NB4 (cell line): ENCODE measurements around the gene TMEM231.
"Not testable (repeated sequence)": the region's sequence is repeated elsewhere in the genome, so short reads cannot be mapped to it uniquely, and the experiment has no call there.

Experiments
- DNase-seq: peaks from one replicate; pipeline ENCODE4 v3.0.0; 2010; ENCODE audit warnings: low read depth
- H3K4me3 ChIP-seq: one replicate; pipeline ENCODE4 v1.5.1; 2011; ENCODE audit warnings: mild to moderate bottlenecking, low read depth, low read length, moderate library complexity
- CTCF ChIP-seq: IDR thresholded peaks from one replicate; pipeline ENCODE4 v1.5.1; 2012; ENCODE audit warnings: low read depth, low read length
- MAX ChIP-seq: IDR thresholded peaks from 2 replicates; pipeline ENCODE4 v1.6.1; 2011; ENCODE audit warnings: low read depth, low read length
- MYC ChIP-seq: IDR thresholded peaks from 2 replicates; pipeline ENCODE4 v1.6.1; 2011; ENCODE audit warnings: low read depth, low read length
- POLR2A ChIP-seq: IDR thresholded peaks from 2 replicates; pipeline ENCODE4 v1.6.1; 2011; ENCODE audit warnings: mild to moderate bottlenecking; ENCODE audit not compliant: insufficient read length; ENCODE audit errors: extremely low read depth

TMEM231 gene

GRCh38 chr16:75550211-75550662 lies 5.8 kb downstream of the TMEM231 start:
- no peak overlapping the region for H3K4me3 ChIP-seq
- DNase-seq: peak; percentile 79
- TF ChIP-seq MYC (no peak), CTCF (peak; percentile 79)

- H3K4me3 ChIP-seq, DNase-seq: not testable (repeated sequence)
These were observed 7.6 kb downstream of the TMEM231 start for GRCh38 chr16:75548456-75548855.

GRCh38 chr16:75546293-75546692 lies 9.8 kb downstream of the TMEM231 start:
- no peak for DNase-seq

GRCh38 chr16:75545879-75546278 lies 10.2 kb downstream of the TMEM231 start:
- DNase-seq, H3K4me3 ChIP-seq: not testable (repeated sequence)

More at GRCh38 chr16:75546293-75546692, 9.8 kb downstream of the TMEM231 start:
- no peak overlapping the region for H3K4me3 ChIP-seq
- TF ChIP-seq CTCF (no peak), MAX (no peak), MYC (no peak), POLR2A (no peak)

- H3K4me3 ChIP-seq, DNase-seq: not testable (repeated sequence)
These were observed 13.6 kb downstream of the TMEM231 start for GRCh38 chr16:75542462-75542861.

GRCh38 chr16:75541236-75541635 lies 14.8 kb downstream of the TMEM231 start:
- TF ChIP-seq MYC (no peak), MAX (no peak), POLR2A (no peak), CTCF (no peak)
- no peak for DNase-seq
- H3K4me3 ChIP-seq: no peak overlapping the region

GRCh38 chr16:75538882-75539565 lies 17.0 kb downstream of the TMEM231 start:
- DNase-seq, H3K4me3 ChIP-seq: not testable (repeated sequence)

- no peak overlapping the region for H3K4me3 ChIP-seq
- DNase-seq: no peak
- no peak for TF ChIP-seq CTCF
- no peak for TF ChIP-seq MYC
- no peak for TF ChIP-seq POLR2A
- no peak for TF ChIP-seq MAX
These were observed 18.3 kb downstream of the TMEM231 start for GRCh38 chr16:75537776-75538175.
